K562 (cell line): ENCODE measurements around the gene SEC14L1.
"Not testable (repeated sequence)": the region's sequence is repeated elsewhere in the genome, so short reads cannot be mapped to it uniquely, and the experiment has no call there.

ENCODE experiments used
- KAT8 ChIP-seq: fragments of 450-650 bp; IDR thresholded peaks from 2 replicates; pipeline ENCODE4 v1.6.1; 2016; ENCODE audit warnings: low read depth, mild to moderate bottlenecking
- POLR2AphosphoS5 ChIP-seq: IDR thresholded peaks from 2 replicates; pipeline ENCODE4 v1.6.1; 2011; ENCODE audit warnings: mild to moderate bottlenecking, low read depth, low read length, moderate library complexity; ENCODE audit not compliant: control insufficient read depth, insufficient read depth
- RFX5 ChIP-seq: IDR thresholded peaks from 2 replicates; pipeline ENCODE4 v1.6.1; 2011; ENCODE audit warnings: low read depth, mild to moderate bottlenecking, improper control_type of control experiment, low read length
- SMARCC2 ChIP-seq: fragments of 450-650 bp; IDR thresholded peaks from 2 replicates; pipeline ENCODE4 v1.6.1; 2017; ENCODE audit warnings: antibody characterized with exemption, moderate library complexity, mild to moderate bottlenecking, low read depth
- SPI1 ChIP-seq: IDR thresholded peaks from 2 replicates; pipeline ENCODE4 v1.6.1; 2011; ENCODE audit warnings: low read depth, low read length, control low read depth, borderline replicate concordance
- ZNF830 ChIP-seq: fragments of 250-450 bp; sonication (Bioruptor Pico); IDR thresholded peaks from 2 replicates; pipeline ENCODE4 v1.5.0; 2021; ENCODE audit warnings: mild to moderate bottlenecking

- not testable (repeated sequence) for TF ChIP-seq ZNF830 (CRISPR knock-in tag); SPI1; POLR2AphosphoS5; RFX5; KAT8; SMARCC2
Measured at GRCh38 chr17:77157766-77158165, 17.0 kb downstream of the SEC14L1 start.
